ENCODE measurements around the gene NOP9.

DNA sequence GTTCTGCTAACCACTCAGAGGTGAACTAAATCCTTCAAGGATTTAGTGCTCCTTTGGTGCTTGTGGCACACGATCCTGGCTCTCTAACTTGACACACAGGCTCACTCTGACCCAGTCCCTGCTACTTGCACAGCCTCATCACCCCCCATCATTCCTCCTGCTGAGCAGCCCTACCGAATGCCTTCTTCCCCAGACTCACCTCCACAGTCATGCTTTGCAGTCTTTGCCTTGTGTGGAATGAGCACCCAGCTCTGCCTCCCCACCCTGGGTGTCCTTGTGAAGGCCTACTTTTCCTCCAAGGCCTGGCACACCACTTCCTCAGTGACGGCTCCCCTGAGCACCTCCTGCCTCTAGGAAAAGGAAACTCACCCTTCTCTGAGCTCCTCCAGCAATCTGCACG, 49.3 kb upstream of the NOP9 start:
- TF ChIP-seq POLR2AphosphoS5 (IDR thresholded peaks at IDR 0.05) (no peak), POLR2A (IDR thresholded peaks at IDR 0.05) (no peak), EP300 (IDR thresholded peaks at IDR 0.05) (no peak)
- TF ChIP-seq, protein P1, sequence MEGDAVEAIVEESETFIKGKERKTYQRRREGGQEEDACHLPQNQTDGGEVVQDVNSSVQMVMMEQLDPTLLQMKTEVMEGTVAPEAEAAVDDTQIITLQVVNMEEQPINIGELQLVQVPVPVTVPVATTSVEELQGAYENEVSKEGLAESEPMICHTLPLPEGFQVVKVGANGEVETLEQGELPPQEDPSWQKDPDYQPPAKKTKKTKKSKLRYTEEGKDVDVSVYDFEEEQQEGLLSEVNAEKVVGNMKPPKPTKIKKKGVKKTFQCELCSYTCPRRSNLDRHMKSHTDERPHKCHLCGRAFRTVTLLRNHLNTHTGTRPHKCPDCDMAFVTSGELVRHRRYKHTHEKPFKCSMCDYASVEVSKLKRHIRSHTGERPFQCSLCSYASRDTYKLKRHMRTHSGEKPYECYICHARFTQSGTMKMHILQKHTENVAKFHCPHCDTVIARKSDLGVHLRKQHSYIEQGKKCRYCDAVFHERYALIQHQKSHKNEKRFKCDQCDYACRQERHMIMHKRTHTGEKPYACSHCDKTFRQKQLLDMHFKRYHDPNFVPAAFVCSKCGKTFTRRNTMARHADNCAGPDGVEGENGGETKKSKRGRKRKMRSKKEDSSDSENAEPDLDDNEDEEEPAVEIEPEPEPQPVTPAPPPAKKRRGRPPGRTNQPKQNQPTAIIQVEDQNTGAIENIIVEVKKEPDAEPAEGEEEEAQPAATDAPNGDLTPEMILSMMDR (IDR thresholded peaks at IDR 0.05) = no peak

Measured in sigmoid colon (tissue), 4 donors.